C4-2B (cell line): ENCODE data around the gene PARD3B.

Experiments
- H3K27ac ChIP-seq: fragments of 450-650 bp; 2 replicates; pipeline ENCODE4 v1.5.1; 2017
- ZFX ChIP-seq: fragments of 450-650 bp; IDR thresholded peaks from 2 replicates; pipeline ENCODE4 v1.6.1; 2017
- TF ChIP-seq, protein P1 (sequence below): fragments of 450-650 bp; conservative IDR thresholded peaks from 2 replicates; pipeline ENCODE4 v1.5.1; 2017; ENCODE audit warnings: mild to moderate bottlenecking

The PARD3B gene

DNA sequence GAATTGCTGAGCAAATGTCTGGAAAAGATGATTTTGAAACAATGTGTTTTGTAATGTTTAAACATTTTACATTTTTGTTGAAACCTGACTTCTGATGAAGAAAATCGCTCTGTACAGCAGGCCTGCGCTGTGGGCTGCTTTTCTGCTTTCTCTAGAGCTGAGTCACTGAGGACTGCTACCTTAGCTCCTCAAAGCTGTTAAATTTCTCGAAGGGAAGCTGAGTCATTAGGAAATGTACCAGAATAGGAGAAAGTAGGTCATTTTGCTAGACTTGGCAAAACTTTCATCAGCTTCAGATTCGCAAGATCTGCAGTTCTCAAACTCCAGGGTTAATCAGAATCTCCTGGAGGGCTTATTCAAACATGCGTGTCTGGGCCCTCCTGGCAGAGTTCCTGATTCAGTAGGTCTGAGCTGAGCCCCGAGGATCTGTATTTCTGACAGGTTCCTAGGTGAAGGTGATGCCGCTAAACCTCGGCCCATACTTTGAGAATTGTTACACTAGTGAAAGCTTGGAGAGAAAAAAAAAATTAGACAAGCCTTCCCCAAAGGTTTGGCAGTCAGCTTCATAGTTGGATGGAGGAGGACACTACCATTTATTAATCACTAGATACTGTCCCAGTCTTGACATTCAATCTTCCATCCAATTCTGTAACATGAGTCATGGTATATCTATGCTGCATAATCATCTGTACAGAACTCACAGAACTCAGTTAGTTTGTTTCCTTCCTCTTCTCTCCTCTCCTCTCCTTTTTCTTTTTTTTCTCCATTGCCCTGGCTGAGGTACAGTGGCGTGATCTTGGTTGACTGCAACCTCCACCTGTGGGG, 297.6 kb downstream of the PARD3B start:
- H3K27ac ChIP-seq = no peak overlapping the region
- no peak for TF ChIP-seq ZFX
- TF ChIP-seq, protein P1, sequence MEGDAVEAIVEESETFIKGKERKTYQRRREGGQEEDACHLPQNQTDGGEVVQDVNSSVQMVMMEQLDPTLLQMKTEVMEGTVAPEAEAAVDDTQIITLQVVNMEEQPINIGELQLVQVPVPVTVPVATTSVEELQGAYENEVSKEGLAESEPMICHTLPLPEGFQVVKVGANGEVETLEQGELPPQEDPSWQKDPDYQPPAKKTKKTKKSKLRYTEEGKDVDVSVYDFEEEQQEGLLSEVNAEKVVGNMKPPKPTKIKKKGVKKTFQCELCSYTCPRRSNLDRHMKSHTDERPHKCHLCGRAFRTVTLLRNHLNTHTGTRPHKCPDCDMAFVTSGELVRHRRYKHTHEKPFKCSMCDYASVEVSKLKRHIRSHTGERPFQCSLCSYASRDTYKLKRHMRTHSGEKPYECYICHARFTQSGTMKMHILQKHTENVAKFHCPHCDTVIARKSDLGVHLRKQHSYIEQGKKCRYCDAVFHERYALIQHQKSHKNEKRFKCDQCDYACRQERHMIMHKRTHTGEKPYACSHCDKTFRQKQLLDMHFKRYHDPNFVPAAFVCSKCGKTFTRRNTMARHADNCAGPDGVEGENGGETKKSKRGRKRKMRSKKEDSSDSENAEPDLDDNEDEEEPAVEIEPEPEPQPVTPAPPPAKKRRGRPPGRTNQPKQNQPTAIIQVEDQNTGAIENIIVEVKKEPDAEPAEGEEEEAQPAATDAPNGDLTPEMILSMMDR = no peak

DNA sequence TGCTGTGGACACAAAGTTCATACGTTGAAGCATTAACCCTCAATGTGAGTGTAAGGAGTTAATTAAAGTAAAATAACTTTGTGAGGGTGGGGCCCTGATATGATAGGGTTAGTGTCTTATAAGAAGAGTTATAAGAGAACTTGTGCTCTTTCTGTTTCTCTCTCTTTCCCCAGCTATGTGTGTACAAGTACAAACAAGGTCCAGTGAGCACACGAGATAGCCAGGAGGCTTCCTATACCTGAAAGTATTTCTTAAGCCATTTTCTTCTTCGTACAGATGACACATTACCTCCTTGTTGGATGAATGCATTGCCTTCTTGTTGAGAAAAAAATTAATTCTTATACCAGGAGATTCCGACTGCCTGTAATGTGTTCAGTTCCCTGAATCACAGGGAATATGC, 301.2 kb downstream of the PARD3B start:
- no peak overlapping the region for H3K27ac ChIP-seq
- TF ChIP-seq, protein P1 = no peak
- no peak for TF ChIP-seq ZFX

DNA sequence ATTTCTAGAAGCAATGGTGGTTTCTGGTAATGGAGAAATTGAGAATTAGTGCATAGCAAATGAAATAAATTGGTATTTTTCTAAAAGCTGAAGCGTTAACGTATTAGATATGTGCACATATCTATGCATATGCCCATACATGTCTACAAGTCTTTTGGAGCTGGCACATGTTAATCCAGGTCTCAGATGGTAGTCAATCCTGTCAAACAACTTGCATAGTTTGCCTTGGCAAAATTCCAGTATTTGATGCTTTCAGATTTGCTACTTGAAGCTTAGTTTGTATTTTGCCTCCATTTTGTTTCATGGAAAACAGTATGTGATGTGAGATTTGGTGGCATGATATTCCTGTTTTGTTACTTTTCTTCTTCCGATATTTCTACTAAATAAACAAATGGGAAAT, 304.6 kb downstream of the PARD3B start:
- TF ChIP-seq, protein P1 = no peak
- TF ChIP-seq ZFX = no peak

DNA sequence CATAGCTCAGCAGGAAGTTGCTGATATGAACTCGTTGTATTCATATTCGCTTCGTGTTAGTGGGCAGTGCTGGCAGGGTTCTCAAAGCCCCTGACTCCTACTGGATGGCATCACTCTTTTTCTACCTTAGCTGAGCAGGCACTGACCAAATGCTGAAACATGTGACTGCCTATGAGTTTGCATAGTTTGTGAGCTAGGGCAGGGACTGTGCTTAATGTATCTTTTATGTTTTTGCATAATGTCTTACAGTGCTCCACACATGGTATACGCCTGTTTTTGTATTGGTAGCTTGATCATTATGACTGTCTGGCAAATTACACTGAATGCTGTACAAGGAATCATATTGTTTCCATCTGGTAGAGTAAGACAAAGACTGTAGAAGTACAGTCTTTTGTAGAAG, 305.3 kb downstream of the PARD3B start:
- H3K27ac ChIP-seq = no peak overlapping the region
- TF ChIP-seq, protein P1 = no peak
- no peak for TF ChIP-seq ZFX

More for the DNA sequence above, 304.6 kb downstream of the PARD3B start:
- H3K27ac ChIP-seq = no peak overlapping the region

DNA sequence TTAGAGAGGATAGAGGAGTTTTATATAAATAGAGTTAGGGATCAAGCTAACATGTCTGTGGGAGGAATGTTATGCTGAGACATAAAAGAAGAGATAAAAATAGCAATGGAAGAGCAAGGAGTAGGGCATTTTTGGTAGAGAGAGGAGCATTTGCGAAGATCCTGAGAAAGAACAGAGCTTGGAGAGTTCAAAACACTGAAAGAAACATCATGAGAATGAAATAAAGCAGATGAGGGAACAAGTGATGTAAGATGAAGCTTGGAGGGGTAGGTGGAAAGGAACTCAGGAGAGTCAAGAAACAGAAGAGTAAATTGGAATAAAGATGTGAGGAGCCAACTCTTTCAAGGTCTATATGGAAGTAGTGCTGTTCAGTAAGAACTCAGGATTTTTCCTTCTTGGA, 308.6 kb downstream of the PARD3B start:
- no peak overlapping the region for H3K27ac ChIP-seq
- TF ChIP-seq, protein P1 = no peak
- no peak for TF ChIP-seq ZFX

DNA sequence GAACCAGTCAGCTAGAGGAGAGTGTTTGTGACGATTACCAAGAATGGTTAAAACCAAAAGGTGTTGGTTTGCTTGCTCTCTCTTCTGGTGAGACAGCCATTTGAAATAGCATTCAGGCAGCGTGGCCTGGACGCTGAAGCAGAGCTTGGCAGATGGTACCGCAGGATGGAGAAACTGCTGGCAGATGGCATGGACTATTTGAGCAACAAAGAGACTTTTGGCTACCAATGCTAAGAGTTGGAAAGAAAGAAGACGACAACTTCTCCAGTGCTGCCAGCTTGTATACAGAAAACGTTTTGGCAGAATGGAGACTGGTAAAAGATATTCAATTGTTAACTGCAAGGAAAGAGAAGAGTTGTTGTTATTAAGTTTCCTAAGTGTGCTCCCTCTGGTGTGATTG, 315.0 kb downstream of the PARD3B start:
- no peak overlapping the region for H3K27ac ChIP-seq
- TF ChIP-seq ZFX = no peak
- TF ChIP-seq, protein P1 = no peak

DNA sequence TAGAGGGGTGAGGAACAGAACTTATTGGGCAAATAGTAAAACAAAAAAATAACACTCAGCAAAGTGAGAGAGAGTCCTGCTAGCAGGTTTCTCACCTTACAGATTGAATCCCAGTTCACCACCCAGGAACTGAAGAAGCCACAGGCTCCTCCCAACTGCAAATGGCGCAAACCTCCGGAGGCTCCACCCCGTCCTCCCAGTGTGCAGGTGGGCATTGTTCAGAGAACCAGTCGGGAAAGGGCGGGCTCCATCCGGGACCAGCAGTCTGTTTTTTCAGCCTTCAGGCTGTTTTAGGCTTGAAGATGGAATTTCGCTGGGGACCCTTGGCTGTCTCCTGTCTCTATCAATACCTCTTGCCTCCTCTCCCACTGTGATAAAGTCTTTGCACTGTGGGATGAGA, 317.5 kb downstream of the PARD3B start:
- TF ChIP-seq, protein P1 = no peak
- TF ChIP-seq ZFX = no peak
- no peak overlapping the region for H3K27ac ChIP-seq
